CD4-positive, alpha-beta T cell treated with Interleukin-4 for 1 hour (primary cell): ENCODE measurements around the gene OAS1.
A peak's percentile ranks its signal among the peaks of the same experiment; 100 is the strongest.
"Not testable (repeated sequence)": the region's sequence is repeated elsewhere in the genome, so short reads cannot be mapped to it uniquely, and the experiment has no call there.

ENCODE experiments used
- DNase-seq, 2 donors: peaks; one replicate each; pipeline ENCODE4 v3.0.0-alpha.2; 2020 to 2022

The OAS1 gene

GRCh38 chr12:112937741-112938719 lies 31.3 kb downstream of the OAS1 start, which contains the start of gene OAS3:
OAS3 (plus strand) TSS chr12:112938474; CDS start chr12:112938531, 57 bp downstream.
- peak; percentile 78 to 87 for DNase-seq

DNA sequence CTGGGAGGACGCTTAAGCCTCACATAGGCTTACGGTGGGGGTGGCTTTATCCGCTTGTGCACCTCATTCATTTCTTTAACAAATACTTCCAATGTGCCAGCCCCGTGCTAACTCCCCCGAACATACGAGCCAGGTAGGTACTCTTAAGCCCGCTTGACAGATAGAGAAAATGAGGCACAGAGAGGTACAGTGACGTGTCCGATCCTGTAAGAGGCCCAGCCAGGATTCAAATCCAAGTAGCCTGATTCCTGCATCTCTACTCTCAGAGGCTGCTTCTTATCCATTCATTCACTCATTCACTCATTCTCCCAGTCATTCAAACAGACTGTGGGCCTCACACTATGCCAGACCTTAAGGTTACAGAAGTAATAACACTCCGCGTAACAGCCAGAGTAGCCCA lies 32.0 kb downstream of the OAS1 start:
- DNase-seq = no peak

DNA sequence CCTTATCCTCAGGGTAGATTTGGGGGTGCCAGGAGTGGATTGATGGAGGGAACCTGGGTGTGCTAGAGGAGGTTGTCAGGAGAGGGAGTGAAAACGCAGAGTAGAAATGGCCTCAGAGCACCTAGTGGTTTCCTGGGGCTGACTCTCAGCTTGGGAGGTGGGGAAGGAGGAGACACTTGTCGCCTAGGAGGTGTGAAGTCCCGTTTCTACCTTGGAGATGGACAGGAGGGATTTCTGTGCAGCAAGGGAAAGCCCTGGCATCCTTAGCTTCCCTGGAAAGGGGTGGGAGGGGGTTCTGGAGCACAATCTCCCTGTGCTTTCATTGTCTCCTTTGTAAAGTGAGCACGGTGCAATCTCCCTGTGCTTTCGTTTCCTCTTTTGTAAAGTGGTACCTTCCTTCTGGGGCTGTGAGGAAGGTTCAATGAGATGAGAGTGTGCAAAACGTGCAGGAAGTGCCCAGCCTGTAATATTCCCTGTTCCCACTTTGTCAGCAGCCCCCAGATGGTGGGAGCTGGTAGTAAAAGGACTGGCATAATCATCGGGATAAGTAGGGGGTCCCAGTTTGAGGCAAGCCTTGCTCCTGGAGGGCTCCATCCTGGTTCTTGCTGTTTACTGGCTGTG lies 33.1 kb downstream of the OAS1 start:
- no peak for DNase-seq

DNA sequence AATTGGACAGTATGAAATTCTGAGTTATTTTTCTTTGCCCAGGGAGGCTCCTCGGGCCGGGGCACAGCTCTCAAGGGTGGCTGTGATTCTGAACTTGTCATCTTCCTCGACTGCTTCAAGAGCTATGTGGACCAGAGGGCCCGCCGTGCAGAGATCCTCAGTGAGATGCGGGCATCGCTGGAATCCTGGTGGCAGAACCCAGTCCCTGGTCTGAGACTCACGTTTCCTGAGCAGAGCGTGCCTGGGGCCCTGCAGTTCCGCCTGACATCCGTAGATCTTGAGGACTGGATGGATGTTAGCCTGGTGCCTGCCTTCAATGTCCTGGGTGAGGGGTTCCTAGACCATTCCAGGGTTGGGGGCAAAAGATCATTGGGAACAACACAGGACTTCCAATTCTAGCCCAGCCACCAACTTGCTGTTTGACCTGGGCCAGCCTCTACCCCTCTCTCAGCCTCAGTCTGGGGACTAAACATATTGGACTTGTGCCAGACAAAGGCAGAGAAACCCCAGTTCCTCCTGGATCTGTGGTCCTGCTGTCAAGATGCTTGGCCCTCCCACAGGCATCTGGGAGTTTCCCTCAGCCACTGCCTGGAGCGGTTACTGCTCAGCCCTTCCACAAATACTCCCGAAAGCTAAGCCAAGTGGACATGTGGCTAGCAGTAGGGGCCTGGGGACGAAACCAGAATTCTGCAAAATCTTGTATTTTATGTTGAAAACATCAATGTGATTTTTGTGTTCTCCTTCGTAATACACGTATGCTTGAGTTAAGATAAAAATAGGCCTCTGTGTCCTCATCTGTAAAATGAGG lies 35.0 kb downstream of the OAS1 start:
- DNase-seq = no peak

GRCh38 chr12:112942572-112942971 lies 35.8 kb downstream of the OAS1 start:
- DNase-seq = no peak

DNA sequence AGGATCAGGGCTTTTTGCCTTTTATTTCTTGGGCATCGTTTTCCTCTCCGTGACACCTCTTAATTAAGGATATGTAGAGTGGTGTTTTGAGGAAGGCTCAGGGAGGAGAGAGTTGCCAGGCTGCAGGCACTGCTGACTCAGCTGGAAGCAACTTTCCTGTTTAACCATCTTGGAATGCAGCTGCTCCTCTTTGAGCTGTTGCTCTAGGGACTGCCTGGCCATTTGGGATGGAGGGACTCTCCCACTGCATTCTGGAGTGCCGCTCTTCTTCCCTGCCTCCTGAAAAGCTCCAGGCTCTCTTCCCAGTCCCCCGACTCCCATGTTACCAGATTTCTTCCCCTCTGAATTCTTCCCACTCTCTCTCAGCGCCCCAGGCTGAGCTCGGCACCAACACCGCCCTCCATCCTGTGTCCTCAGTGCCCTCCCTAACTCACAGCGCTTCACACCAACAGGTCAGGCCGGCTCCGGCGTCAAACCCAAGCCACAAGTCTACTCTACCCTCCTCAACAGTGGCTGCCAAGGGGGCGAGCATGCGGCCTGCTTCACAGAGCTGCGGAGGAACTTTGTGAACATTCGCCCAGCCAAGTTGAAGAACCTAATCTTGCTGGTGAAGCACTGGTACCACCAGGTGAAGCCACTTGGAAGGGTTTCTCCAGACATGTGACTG lies 37.4 kb downstream of the OAS1 start:
- DNase-seq = no peak

DNA sequence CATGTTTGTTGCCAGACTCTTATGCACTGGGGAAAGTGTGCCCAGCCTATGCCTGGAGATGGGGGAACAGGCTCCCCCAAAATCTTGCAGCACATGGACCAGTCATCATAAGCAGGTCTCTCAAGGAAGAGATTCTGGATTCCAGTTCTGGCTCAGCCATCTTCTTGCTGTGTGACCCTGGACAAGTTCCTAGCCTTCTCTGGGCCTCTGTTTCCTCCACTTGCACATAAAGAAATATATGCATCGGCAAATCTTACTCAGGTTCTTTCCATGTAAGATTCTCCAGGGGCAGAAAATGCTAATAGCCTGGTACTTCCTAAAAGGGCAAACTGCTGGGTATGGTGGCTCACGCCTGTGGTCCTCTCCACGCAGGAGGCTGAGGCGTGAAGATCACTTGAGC lies 38.8 kb downstream of the OAS1 start:
- no peak for DNase-seq

DNA sequence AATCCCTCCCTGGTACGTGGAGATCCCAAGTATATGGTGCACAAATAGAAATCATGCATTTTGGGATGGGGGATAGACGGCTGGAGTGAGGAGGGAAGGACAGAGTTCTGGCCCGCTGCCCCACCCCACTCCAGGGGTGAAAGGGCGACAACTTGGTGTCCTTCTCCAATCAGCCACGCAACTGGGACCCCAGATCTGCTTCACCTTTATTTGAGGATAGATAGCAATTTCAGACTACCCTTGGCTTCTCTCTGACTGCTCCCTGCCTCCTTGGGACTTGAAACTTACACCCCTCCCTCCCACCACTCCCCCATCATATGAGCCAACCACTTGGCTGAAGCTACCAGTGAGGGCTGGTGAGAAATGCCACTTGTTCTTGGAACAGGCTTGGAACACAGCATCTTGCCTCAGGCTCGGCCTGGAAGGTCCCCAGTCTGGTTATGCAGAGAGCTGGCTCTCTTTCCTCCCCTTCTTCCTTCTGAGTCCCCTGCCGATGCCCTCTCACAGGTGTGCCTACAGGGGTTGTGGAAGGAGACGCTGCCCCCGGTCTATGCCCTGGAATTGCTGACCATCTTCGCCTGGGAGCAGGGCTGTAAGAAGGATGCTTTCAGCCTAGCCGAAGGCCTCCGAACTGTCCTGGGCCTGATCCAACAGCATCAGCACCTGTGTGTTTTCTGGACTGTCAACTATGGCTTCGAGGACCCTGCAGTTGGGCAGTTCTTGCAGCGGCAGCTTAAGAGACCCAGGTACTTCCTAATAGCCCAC lies 39.7 kb downstream of the OAS1 start:
- DNase-seq = no peak

DNA sequence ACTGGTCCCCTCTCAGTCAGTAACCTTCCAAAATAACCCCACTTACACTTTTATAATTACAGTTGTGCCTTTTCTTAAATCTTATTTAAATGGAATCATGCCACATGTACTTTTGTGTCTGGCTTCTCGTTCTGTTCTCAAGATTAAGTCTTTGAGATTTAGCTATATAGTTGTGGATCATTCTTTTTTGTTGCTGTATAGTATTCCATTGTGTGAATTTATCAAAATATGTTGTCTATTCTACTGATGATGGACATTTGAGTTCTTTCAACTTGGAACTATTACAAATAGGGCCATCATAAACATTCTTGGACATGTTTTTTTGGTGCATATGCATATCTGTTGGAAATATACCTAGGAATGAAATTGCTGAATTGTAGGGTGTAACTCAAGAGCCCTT lies 40.6 kb downstream of the OAS1 start:
- no peak for DNase-seq

- no peak for DNase-seq
These were observed 41.0 kb downstream of the OAS1 start for GRCh38 chr12:112947761-112948160.

GRCh38 chr12:112948806-112949205 lies 42.0 kb downstream of the OAS1 start:
- DNase-seq = no peak

GRCh38 chr12:112950701-112951100 lies 43.9 kb downstream of the OAS1 start:
- DNase-seq = no peak

DNA sequence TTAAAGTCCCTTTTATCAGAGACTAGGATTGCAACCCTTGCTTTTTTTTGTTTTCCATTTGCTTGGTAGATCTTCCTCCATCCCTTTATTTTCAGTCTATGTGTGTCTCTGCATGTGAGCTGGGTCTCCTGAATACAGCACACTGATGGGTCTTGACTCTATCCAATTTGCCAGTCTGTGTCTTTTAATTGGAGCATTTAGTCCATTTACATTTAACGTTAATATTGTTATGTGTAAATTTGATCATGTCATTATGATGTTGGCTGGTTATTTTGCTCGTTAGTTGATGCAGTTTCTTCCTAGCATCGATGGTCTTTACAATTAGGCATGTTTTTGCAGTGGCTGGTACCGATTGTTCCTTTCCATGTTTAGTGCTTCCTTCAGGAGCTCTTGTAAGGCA lies 50.4 kb downstream of the OAS1 start:
- DNase-seq = not testable (repeated sequence)

- DNase-seq = no peak
These were observed 54.3 kb downstream of the OAS1 start for GRCh38 chr12:112961074-112961473.

GRCh38 chr12:112961536-112961935 lies 54.8 kb downstream of the OAS1 start:
- no peak for DNase-seq

DNA sequence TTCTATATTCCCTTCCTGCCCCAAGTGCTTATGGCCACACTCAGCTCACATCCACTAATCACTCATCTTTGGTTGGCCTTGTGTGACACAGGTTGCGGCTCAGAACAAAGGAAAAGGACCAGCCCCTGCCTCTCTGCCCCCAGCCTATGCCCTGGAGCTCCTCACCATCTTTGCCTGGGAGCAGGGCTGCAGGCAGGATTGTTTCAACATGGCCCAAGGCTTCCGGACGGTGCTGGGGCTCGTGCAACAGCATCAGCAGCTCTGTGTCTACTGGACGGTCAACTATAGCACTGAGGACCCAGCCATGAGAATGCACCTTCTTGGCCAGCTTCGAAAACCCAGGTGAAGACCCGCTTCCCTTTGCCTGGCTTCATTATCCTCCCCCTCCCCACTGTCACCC lies 55.8 kb downstream of the OAS1 start:
- DNase-seq = no peak

- DNase-seq = no peak
These were observed 56.6 kb downstream of the OAS1 start for GRCh38 chr12:112963227-112963861.

- DNase-seq = no peak
These were observed 57.4 kb downstream of the OAS1 start for GRCh38 chr12:112964067-112964670.

GRCh38 chr12:112964915-112965314 lies 58.2 kb downstream of the OAS1 start:
- no peak for DNase-seq

- DNase-seq = no peak
These were observed 58.9 kb downstream of the OAS1 start for GRCh38 chr12:112965643-112966042.

DNA sequence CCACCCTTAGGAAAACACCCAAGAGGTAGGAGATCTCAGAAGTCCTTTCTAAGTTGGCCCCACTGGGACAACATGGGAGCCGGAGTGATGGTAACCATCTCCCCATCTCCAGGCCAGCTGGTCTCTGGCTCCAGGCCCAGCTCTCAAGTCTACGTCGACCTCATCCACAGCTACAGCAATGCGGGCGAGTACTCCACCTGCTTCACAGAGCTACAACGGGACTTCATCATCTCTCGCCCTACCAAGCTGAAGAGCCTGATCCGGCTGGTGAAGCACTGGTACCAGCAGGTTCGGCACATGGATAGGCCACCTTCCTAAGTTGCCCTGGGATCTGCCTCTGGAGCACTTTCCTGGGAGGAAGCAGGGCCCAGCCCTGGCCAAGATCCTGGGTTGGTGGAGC lies 60.5 kb downstream of the OAS1 start:
- no peak for DNase-seq
